ENCODE results near the gene HEPN1.
A peak's percentile ranks its signal among the peaks of the same experiment; 100 is the strongest.

The HEPN1 gene

GRCh38 chr11:124918950-124919349, at the start of gene HEPN1:
Gene HEPN1, plus strand, starts transcription at chr11:124919250.
- DNase-seq (ENCODE audit: low read depth in 4 of 4, low spot score in 1 of 4) = no peak

GRCh38 chr11:124869331-124869730, 49.7 kb upstream of the HEPN1 start:
- DNase-seq (ENCODE audit: low read depth in 4 of 4, low spot score in 1 of 4) = no peak

- DNase-seq (ENCODE audit: low read depth in 4 of 4, low spot score in 1 of 4) = no peak
Measured at GRCh38 chr11:124869856-124870387, 49.1 kb upstream of the HEPN1 start.

- DNase-seq (ENCODE audit: low read depth in 4 of 4, low spot score in 1 of 4) = no peak
Measured at GRCh38 chr11:124870430-124870829, 48.6 kb upstream of the HEPN1 start.

- no peak for DNase-seq (ENCODE audit: low read depth in 4 of 4, low spot score in 1 of 4)
Measured at GRCh38 chr11:124872280-124872679, 46.8 kb upstream of the HEPN1 start.

DNA sequence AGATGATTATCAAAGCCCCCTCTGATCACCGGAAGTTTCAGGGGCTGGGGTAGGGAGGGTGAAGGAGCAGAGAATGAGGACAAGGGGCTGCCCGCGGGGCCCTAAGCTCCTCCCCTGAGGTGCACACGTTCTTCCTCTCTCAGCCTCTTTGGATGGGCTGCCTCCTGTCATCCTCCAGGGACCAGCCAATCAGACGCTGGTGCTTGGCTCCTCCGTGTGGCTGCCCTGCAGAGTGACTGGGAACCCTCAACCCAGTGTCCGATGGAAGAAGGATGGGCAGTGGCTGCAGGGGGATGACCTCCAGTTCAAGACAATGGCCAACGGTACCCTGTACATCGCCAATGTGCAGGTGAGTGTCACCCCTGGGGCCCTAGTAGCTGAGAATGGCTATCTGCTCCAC, 46.3 kb upstream of the HEPN1 start:
- no peak for DNase-seq (ENCODE audit: low read depth in 4 of 4, low spot score in 1 of 4)

DNA sequence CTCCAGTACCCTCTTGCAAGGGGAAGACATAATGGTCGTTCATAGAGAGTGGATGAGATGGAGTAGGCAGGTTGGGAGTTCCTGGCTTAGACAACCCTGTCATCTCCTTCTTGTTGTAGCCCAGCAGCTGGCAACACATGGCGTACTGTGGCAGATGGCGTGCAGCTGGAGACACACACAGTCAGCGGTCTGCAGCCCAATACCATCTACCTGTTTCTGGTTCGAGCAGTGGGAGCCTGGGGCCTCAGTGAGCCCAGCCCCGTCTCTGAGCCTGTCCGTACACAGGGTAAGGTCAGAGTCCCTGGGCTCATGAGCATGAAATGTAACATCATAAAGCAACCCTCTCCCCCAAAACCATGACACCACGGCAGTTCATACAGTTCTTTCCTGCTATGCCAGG, 45.1 kb upstream of the HEPN1 start:
- no peak for DNase-seq (ENCODE audit: low read depth in 4 of 4, low spot score in 1 of 4)

DNA sequence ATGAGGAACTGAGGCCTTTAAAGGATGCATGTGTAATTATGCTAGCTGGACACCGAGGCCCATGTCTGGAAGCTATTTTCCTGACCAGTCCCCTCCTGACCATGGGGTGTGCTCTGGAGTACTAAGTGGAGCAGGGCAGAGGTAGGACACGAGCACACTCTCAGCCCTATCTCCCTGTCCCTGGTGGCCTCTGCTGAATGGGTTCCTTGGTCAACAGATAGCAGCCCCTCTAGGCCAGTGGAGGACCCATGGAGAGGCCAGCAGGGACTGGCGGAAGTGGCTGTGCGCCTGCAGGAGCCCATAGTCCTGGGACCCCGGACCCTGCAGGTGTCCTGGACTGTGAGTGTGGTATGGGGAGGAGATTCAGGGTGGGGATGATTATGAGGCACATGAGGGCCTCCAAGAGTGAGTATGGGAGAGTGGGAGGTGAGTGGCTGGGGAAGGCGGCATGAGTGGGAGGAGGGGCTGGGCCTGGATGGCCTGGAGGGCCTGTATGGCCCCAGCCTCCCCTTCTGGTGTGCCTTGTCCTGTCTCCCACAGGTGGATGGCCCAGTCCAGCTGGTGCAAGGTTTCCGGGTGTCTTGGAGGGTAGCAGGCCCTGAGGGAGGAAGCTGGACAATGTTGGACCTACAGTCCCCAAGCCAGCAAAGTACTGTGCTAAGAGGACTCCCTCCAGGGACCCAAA, 44.3 kb upstream of the HEPN1 start:
- DNase-seq (ENCODE audit: low read depth in 4 of 4, low spot score in 1 of 4) = no peak

DNA sequence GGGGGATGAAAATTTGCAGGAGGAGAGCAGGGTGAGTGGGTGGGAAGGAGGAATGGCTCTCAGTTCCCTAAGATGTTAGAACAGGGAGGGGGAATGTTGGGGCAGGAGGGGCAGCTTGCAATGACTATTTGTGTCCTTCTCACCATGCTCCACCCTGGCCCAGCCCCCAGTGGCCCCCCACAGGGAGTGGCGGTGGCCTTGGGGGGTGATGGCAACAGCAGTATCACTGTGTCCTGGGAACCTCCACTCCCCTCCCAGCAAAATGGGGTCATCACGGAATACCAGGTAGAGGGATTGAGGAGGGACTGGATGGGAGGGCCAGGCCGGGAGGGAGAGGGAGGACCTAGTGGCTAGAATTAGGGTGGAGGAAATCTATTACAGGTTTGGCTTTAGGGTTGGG, 43.6 kb upstream of the HEPN1 start:
- DNase-seq (ENCODE audit: low read depth in 4 of 4, low spot score in 1 of 4) = no peak

- DNase-seq (ENCODE audit: low read depth in 4 of 4, low spot score in 1 of 4) = peak; percentile 33 to 70 (median 59)
Measured at GRCh38 chr11:124875943-124876817, 42.9 kb upstream of the HEPN1 start.

DNA sequence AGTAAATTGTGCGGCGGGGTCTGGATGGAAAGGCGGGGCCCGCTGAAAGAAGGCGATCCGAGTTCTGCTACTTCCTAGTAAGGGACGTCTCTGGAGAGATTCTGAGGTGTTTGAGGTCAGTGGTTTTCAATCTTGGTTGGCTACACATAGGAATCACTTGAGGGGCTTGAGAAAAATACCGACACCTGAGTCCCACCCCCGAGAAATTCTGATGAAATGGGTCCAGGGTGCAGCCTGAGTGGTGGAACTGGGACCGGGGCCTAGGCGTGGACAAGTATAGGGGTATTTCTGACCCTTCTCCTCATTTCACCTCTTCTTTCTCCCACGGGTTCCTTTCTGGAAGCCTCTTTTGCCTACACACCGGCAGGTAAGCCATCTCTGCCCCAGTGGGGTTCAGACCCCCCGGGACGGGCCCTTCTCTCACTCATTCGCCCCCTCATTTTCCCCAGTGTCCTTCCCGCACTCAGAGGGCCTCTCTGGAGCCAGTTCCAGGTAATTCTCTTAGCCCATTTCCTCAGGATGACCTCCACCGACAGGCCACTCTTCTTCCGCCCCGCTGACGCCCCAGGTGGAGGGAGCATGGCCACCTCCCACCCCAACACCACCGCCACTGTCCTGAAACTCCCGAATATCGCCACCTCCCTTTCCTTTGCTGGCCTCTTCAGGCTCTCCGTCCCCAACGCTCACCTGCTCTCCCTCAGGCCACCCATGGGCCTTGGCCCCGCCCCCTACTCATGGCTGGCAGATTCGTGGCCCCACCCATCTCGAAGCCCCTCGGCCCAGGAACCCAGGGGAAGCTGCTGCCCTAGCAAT, 42.0 kb upstream of the HEPN1 start:
- no peak for DNase-seq (ENCODE audit: low read depth in 4 of 4, low spot score in 1 of 4)

- DNase-seq (ENCODE audit: low read depth in 4 of 4, low spot score in 1 of 4) = no peak
Measured at GRCh38 chr11:124877631-124877909, 41.5 kb upstream of the HEPN1 start.

- no peak for DNase-seq (ENCODE audit: low read depth in 4 of 4, low spot score in 1 of 4)
Measured at GRCh38 chr11:124877910-124878758, 40.9 kb upstream of the HEPN1 start.

DNA sequence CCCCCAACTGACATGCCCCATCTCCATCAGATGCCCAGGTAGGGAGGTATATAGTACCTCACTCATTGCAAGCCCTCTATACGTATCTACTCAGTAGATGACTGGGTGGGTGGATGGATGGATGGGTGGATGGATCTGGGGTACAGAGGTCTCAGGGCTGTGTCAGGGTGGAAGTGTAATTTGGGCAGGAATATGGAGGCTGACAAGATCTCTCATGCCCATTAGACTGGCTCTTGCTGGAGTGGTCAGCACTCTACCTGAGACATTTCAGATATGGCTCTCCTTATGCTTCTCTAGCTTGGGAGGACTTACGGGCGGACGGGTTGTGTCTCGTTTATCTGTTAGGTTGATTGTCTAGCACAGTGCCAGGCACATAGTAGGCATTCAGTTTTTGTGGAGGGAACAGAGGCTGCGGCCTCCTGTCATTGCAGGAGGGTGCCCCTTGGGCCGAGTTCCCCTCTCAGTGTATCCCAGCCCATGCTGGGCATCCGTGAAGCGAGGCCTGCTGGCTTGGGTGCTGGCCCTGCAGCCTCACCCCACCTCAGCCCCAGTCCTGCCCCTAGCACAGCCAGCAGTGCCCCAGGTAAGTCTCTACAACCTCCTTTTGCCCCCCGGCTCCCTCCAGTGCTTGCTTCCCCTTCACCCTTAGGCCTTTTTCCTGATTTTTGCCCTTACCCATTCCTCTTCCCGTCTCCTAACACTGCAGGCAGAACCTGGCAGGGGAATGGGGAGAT, 40.1 kb upstream of the HEPN1 start:
- DNase-seq (ENCODE audit: low read depth in 4 of 4, low spot score in 1 of 4) = no peak

GRCh38 chr11:124879493-124880289, 39.4 kb upstream of the HEPN1 start:
- no peak for DNase-seq (ENCODE audit: low read depth in 4 of 4, low spot score in 1 of 4)

- no peak for DNase-seq (ENCODE audit: low read depth in 4 of 4, low spot score in 1 of 4)
Measured at GRCh38 chr11:124880290-124880611, 38.8 kb upstream of the HEPN1 start.

GRCh38 chr11:124880958-124881357, 38.1 kb upstream of the HEPN1 start:
- DNase-seq (ENCODE audit: low read depth in 4 of 4, low spot score in 1 of 4) = no peak

- DNase-seq (ENCODE audit: low read depth in 4 of 4, low spot score in 1 of 4) = no peak
Measured at GRCh38 chr11:124882339-124883071, 36.5 kb upstream of the HEPN1 start.

DNA sequence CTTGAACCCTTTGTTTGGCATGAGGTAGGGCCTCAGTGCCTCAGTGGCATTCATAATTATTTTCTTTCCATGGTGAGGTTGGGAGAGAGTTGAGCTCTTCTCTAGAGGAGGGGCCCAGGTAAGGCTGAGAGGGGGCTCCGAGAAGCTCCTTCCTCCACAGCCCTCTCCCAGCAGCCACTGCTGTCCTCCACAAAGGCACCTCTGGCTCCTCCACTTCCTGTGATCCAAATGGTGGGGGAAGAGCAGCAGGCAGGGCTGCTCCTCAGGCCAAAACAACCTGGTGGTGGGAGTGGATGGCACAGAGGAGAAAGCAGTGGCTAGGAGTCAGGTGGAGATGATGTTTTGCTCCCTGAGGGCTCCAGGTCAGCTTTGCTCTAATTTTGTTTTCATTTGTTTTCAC, 34.7 kb upstream of the HEPN1 start:
- no peak for DNase-seq (ENCODE audit: low read depth in 4 of 4, low spot score in 1 of 4)
